Measurements from ENCODE around the gene SH3BP5.

Gene SH3BP5

GRCh38 chr3:15241341-15241740 is 91.0 kb downstream of the SH3BP5 start:
- no peak for DNase-seq

DNA sequence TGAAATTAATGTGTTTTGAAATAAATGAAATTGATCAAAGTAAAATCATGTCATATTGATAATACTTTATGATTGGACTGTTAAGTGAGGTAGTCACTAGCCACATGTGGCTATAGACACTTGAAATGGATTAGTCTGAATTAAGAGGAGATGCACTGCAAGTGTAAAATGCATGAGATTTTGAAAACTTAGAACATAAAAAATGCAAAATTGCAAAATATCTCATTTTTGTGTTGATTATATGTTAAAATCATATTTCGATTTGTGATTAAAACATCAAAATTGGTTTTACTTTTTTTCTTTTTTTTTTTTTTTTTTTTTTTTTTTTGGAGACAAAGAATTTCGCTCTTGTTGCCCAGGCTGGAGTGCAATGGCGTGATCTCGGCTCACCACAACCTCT is 103.1 kb downstream of the SH3BP5 start:
- DNase-seq = no peak

- DNase-seq = no peak
Measured at GRCh38 chr3:15228147-15228546, 104.2 kb downstream of the SH3BP5 start.

DNA sequence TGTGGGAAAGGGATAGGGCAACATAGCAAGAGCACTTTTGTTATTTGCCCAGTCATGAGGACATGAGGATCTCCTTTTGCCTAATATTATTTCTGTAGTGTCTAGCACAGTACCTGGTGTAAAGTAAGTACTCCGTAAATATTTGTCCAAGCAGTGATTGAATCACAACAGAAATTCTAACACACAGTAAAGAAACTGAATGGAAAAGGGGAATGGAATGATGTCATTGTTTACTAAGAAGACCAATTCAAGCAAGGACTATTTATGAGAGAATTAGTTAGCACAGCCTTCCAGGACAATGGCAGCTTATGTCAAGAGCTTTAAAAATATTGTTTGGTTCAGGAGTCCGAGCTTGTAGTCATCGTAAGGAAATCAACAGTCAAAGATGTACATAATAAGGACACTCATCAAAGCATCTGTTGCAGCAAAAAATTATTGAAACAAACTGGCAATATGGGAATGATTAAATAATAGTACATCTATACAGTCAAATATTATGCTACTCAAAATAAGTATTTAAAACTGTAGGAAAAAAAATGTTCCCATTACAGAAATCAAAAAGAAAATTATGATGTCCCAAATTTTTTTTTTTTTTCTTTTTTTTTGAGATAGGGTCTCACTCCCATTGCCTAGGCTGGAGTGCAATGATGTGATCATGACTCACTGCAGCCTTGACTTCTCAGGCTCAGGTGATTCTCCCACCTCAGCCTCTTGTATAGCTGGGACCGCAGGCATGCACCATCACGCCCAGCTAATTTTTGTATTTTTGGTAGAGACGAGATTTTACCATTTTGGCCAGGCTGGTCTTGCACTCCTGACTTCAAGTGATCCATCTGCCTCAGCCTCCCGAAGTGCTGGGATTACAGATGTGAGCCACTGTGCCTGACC is 108.5 kb downstream of the SH3BP5 start:
- DNase-seq = no peak

- DNase-seq = no peak
Measured at GRCh38 chr3:15221574-15222217, 110.7 kb downstream of the SH3BP5 start.

DNA sequence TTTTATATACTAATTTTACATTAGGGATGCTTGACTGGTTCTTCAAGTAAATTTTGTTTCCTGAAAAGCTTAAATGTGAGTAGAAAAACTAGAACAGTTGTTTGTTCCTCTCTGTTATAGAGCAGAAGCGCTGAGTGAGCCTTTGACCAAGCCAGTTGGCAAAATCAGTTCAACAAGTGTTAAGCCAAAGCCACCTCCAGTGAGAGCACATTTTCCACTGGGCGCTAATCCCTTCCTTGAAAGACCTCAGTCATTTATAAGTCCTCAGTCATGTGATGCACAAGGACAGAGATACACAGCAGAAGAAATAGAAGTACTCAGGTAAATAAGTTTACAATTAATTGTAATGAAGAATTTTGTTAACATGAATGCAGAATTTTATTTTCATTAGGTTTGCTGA is 111.7 kb downstream of the SH3BP5 start:
- no peak for DNase-seq

DNA sequence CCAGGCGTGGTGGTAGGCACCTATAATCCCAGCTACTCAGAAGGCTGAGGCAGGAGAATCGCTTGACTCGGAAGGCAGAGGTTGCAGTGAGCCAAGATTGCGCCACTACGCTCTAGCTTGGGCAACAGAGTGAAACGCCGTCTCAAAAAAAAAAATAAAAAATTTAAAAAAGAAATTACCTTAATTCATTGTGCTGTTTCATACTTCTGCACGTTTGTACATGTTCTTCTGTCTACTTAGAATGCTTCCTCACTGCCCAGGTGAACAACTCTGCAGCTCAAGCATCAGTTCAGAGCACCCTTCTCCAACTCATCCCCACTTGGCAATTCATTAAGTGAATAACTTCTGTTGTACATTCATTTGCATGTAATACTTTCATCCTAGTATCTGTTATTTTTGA is 112.3 kb downstream of the SH3BP5 start:
- DNase-seq = no peak

- no peak for DNase-seq
Measured at GRCh38 chr3:15218689-15219088, 113.7 kb downstream of the SH3BP5 start.

DNA sequence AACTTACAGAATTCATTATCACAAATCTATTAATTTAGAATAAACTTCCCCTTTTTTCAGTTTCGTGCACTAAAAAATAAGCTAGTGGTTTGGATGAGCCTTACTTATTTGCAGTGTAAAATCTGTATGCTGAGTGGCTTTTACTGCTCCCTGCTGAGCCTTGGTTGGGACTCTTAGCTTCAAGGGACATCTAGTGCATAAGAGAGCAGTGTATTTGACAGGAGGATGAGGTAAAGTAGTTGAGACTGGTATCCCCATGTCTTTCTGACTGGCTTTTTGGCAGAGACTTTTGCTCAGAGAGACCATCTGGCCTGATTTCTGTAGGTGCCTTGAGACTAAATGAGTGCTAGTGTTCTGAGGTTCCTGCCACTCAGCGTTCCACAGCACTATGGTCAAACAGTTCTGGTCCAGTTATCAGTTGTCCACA is 114.5 kb downstream of the SH3BP5 start:
- DNase-seq = no peak

DNA sequence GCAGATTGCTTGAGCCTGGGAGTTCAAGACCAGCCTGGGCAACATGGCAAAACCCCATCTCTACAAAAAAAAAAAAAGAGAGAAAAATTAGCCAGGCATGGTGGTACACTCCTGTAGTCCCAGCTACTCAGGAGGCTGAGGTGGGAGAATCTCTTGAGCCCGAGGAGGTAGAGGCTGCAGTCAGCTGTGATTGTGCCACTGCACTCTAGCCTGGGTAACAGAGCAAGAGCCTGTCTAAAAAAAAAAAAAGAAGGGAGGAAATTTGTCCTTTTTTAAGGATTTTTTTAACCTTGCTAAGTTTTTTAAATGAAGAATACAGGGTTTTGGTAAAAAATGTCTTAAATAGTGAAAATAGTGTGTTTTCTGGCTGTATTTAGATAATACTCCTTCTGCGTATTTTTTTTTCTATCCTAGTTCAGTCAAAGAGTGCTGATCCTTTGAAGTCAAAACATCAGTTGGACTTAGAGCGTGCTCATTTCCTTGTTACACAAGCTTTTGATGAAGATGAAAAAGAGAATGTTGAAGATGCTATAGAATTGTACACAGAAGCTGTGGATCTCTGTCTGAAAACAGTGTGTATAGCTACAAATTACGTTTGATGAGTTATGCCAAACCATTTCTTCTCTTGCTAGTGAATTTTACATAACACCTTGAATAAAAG is 115.2 kb downstream of the SH3BP5 start:
- no peak for DNase-seq

GRCh38 chr3:15216501-15216900 is 115.9 kb downstream of the SH3BP5 start:
- DNase-seq = no peak

GRCh38 chr3:15215996-15216395 is 116.4 kb downstream of the SH3BP5 start:
- DNase-seq = no peak

GRCh38 chr3:15214758-15215157 is 117.6 kb downstream of the SH3BP5 start:
- no peak for DNase-seq

DNA sequence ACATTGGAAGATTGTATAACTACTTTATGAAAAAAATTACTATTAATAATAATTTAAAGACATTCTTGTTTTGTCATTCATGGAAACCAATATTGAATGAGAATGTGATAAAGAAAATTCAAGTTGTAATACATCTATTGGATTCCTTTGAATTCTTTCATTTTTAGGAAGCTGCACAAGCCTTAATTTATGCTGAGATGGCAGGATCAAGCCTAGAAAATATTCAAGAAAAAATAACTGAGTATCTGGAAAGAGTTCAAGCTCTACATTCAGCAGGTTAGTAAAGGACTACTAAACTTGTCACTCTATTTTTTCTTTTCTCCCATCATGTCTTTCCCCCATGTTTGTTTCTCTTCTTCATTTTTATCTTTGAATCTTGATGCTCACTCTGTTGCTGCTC is 120.4 kb downstream of the SH3BP5 start:
- no peak for DNase-seq

- no peak for DNase-seq
Measured at GRCh38 chr3:15207836-15208504, 124.4 kb downstream of the SH3BP5 start.

GRCh38 chr3:15206662-15207576 is 125.5 kb downstream of the SH3BP5 start:
- DNase-seq = no peak

- no peak for DNase-seq
Measured at GRCh38 chr3:15205934-15206661, 126.3 kb downstream of the SH3BP5 start, which contains the start of gene CAPN7. Gene CAPN7 (plus strand): TSS chr3:15206246. CDS start chr3:15206496, 250 bp downstream.

GRCh38 chr3:15205482-15205933 is 126.9 kb downstream of the SH3BP5 start:
- no peak for DNase-seq
